Mucosa of stomach (tissue), 1 donor: ENCODE results near the gene MBD2.
"Not testable (repeated sequence)": the region's sequence is repeated elsewhere in the genome, so short reads cannot be mapped to it uniquely, and the experiment has no call there.

Source experiments
- H3K27me3 ChIP-seq: one replicate; pipeline ENCODE4 v1.7.0; 2013; ENCODE audit warnings: mild to moderate bottlenecking, low read length; ENCODE audit not compliant: control insufficient read depth, insufficient read depth
- H3K36me3 ChIP-seq: one replicate; pipeline ENCODE4 v1.7.0; 2013; ENCODE audit warnings: low read length; ENCODE audit not compliant: control insufficient read depth, insufficient read depth
- H3K4me1 ChIP-seq: one replicate; pipeline ENCODE4 v1.7.0; 2013; ENCODE audit warnings: mild to moderate bottlenecking, low read length; ENCODE audit not compliant: control insufficient read depth, insufficient read depth
- H3K4me3 ChIP-seq: one replicate; pipeline ENCODE4 v1.7.0; 2013; ENCODE audit warnings: low read length
- H3K9ac ChIP-seq: one replicate; pipeline ENCODE4 v1.7.0; 2013; ENCODE audit warnings: mild to moderate bottlenecking, low read length, moderate library complexity
- H3K9me3 ChIP-seq: one replicate; pipeline ENCODE4 v1.7.0; 2013; ENCODE audit warnings: mild to moderate bottlenecking, low read length, moderate library complexity; ENCODE audit not compliant: control insufficient read depth
- donor health status: Pancreatic carcinoma.

MBD2 gene

DNA sequence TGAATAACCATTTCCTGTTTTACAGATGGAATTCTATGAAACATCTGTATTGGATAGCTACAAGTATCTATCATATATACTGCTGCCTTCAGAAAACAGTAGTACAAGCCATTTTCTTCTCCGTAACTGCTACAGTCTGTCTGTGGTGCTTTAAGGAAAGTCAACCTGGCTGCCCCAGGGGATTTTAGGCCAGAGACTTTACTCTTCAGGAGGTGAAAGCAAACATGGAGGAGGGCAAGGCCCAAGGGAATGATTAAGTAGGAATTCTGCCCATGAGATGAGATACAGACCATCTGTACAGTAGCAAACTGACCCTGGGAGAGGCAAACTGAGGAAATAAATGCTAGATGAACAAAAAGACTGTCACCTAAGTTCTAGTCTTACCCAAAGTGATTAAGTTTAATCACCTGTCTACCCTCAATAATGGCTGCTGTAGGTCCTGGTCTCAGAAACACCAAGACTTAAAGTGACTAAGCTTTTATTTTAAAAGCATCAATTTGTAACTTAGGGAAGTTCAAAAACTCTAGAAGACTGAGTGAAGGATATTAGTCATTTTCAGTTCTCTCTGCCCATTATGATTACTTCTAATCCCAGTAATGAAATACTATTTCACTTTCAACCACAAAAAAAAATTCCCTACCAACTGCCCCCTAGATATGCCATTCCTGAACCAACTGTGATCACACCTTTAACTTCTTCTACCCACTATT lies 14.8 kb downstream of the MBD2 start:
- Histone ChIP-seq H3K27me3 (no peaks in the 10 kb centered on the region), H3K4me1 (peaks cover 4% of the 10 kb centered on the region), H3K4me3 (no peak overlapping the region), H3K36me3 (no peaks in the 10 kb centered on the region), H3K9me3 (no peaks in the 10 kb centered on the region), H3K9ac (no peak overlapping the region)

DNA sequence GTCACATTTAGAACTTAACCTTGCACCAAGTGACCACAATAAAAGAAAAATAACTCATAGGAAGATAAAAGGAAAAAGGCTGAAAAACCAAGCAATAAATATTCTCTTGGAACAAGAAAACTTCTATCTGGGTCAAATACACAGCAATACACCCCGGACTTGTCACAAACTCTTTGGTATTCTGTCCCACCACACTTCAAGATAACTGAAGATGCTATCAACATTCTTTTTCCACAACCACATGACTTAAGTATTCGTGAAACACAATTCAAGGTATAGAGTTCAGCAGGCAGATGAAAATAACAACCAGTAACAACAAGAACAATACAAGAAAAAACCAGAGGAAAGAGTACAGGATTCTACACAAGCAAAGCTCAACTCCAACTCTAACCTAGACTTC lies 18.0 kb downstream of the MBD2 start:
- H3K9me3 ChIP-seq, result no peaks in the 10 kb centered on the region
- no peak overlapping the region for H3K9ac ChIP-seq
- H3K36me3 ChIP-seq, result no peaks in the 10 kb centered on the region
- H3K4me1 ChIP-seq, result peaks cover 4% of the 10 kb centered on the region
- H3K4me3 ChIP-seq, result no peak overlapping the region
- no peaks in the 10 kb centered on the region for H3K27me3 ChIP-seq

DNA sequence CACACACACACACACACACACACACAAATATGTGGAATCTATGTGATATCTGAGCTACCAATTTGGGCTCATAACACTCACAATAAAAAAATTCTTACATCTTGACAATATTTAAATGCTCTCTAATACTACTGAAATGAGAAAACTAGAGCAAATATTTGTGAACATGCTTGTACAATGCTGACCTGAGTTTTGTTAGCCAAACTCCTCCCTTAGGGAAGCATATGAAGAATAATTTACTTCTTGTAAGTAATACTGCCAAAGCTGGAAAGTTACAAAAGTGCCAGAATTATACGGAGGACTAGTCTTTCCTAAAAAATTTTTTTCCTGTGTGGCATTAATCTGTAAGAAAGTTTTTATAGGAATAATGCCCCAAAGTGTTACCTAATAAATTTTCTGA lies 18.5 kb downstream of the MBD2 start:
- Histone ChIP-seq H3K9me3 (no peaks in the 10 kb centered on the region), H3K9ac (no peak overlapping the region), H3K36me3 (no peaks in the 10 kb centered on the region), H3K4me1 (peaks cover 4% of the 10 kb centered on the region), H3K4me3 (no peak overlapping the region), H3K27me3 (no peaks in the 10 kb centered on the region)

DNA sequence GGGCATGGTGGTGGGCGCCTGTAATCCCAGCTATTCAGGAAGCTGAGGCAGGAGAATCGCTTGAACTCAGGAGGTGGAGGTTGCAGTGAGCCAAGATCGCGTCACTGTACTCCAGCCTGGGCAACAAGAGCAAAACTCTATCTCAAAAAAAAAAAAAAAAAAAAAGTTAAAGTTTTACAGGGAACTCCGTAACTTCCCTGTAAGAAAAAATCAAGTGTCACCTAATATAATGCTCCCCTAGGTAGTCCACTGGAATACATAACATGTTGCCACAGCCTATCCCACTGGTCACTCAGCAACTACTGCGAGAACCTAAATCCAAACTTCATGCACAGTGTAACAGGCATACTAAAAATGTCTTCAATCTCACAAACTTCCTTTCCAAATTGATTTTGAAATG lies 19.0 kb downstream of the MBD2 start:
- H3K36me3 ChIP-seq, H3K27me3 ChIP-seq, H3K9ac ChIP-seq, H3K4me3 ChIP-seq, H3K4me1 ChIP-seq, H3K9me3 ChIP-seq: not testable (repeated sequence)

DNA sequence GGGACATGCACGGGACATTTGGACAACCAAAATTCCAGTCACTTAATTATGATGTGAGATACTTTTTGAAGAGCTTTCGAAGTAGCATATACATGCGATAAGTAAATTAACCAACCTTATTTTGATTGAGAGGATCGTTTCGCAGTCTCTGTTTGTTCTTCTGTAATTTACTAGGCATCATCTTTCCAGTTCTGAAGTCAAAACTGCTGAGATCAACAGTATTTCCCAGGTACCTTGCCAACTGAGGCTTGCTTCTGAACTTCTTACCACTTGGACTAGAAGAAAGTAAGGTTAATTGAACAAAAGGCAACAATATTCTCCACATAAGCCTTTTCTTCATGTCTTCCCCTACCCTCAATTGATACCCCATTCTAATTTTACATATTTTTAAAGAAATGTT lies 19.6 kb downstream of the MBD2 start:
- no peaks in the 10 kb centered on the region for H3K27me3 ChIP-seq
- peaks cover 4% of the 10 kb centered on the region for H3K4me1 ChIP-seq
- H3K4me3 ChIP-seq, result no peak overlapping the region
- H3K9me3 ChIP-seq, result no peaks in the 10 kb centered on the region
- no peaks in the 10 kb centered on the region for H3K36me3 ChIP-seq
- no peak overlapping the region for H3K9ac ChIP-seq

DNA sequence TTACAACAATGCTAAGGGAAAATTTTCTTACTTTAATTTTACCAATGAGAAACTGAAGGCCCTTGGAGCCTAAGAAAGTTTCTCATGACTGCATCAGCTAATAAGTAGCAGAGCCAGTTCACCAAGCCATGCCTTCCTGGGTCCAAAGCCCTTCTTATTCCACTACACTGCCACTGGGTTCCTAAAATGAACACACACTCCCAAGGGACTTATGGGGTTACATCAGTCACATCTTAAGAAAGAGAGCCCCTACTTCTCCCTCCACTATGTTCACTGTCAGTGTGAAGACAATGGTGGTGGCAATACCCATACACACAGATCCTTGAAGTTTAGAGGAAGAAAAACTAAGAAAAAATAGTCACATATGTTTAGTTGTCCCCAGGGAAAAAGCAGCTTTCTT lies 20.6 kb downstream of the MBD2 start:
- Histone ChIP-seq H3K9me3 (no peaks in the 10 kb centered on the region), H3K4me3 (no peak overlapping the region), H3K4me1 (no peaks in the 10 kb centered on the region), H3K9ac (no peak overlapping the region), H3K27me3 (no peaks in the 10 kb centered on the region), H3K36me3 (no peaks in the 10 kb centered on the region)

DNA sequence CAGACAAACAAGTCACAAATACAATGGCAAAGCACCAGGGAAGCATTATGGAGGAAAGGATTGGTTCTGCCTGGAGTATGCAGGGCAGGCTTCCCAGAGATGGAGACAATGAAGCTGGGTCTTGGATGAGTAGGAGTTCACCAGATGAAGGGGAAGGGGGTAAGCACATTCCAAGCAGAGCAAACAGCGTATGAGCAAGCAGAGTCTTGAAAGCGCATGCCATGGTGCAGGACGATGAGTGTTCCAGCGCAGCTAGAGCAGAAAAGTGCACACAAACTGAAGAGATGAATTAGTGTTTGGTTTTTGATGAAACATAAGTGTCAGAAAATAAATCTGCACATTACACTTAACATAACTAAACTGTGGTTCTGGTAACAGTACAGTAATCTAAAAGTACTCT lies 21.6 kb downstream of the MBD2 start:
- Histone ChIP-seq H3K4me3 (no peak overlapping the region), H3K4me1 (no peaks in the 10 kb centered on the region), H3K36me3 (no peaks in the 10 kb centered on the region), H3K27me3 (no peaks in the 10 kb centered on the region), H3K9me3 (no peaks in the 10 kb centered on the region), H3K9ac (no peak overlapping the region)

DNA sequence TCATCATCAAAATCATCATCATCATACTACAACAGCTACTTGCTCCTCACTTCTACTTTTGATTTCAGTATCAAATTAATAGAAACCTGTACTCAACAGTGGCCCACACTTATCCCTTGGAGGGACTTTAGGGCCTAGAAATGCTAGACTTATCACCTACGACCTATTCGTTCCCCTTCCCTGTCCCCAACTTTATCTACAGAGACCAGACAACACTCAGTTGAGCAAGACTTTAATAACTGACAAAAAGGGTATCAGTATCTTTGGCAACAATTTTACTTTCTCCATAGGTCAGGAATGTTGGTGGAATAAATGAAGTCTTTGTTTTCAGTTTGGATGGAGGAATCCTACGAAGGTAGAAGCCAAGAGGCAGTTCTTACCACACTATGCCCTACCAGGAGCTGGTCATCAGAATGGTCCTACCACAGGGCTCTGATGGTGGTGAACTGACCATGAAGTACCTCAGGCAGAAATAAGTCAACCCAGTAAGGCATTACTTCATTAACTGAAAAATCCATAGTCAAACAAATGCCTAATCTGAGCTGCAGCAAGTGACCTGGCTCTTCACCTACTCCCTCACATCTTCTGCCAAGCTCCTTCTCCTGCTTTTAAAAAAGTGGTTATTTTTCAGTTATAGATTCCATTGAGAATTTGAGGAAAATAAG lies 26.6 kb downstream of the MBD2 start:
- no peaks in the 10 kb centered on the region for H3K36me3 ChIP-seq
- no peaks in the 10 kb centered on the region for H3K4me1 ChIP-seq
- H3K9me3 ChIP-seq, result no peaks in the 10 kb centered on the region
- no peak overlapping the region for H3K4me3 ChIP-seq
- no peak overlapping the region for H3K9ac ChIP-seq
- no peaks in the 10 kb centered on the region for H3K27me3 ChIP-seq

DNA sequence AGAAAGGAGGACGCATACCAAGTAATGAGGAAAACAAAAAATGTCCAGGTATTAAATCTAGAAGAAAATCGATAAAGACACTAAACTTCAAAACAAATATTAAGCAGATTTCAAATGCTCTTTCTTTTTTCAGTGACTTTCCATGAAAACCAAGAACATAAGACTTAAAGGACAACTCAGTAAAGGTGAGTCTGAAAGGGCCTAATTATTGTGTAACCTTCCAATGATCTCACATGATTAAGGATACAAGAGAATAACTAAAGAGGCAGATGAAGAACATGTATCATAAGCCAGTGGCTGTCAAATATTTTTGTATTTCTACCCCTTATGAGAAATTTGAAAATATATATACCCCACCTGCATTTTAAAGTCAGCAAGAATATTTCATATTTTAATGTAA lies 30.7 kb downstream of the MBD2 start:
- Histone ChIP-seq H3K27me3 (no peaks in the 10 kb centered on the region), H3K9ac (no peak overlapping the region), H3K4me1 (no peaks in the 10 kb centered on the region), H3K36me3 (no peaks in the 10 kb centered on the region), H3K9me3 (no peaks in the 10 kb centered on the region), H3K4me3 (no peak overlapping the region)

DNA sequence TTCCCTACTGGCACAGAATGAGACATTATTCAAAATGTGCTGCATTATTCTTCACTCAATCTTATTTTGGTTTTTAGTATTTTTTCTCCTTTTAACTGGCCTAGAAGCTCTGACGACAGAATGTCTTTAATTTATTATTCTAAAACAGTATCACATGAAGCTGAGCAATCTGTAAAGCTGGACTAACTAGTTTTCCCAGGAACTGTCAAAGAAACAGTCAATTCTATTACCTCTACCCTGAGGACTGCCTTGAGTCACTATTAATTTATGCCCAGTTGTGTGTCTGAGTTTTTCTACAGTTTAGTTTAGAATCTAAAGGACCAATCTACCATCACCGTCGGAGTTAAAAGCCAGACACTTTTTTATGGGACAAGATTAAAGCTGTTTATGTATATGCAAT lies 31.6 kb downstream of the MBD2 start:
- H3K27me3 ChIP-seq, result no peaks in the 10 kb centered on the region
- no peaks in the 10 kb centered on the region for H3K36me3 ChIP-seq
- no peaks in the 10 kb centered on the region for H3K4me1 ChIP-seq
- H3K9ac ChIP-seq, result no peak overlapping the region
- H3K9me3 ChIP-seq, result no peaks in the 10 kb centered on the region
- H3K4me3 ChIP-seq, result no peak overlapping the region

DNA sequence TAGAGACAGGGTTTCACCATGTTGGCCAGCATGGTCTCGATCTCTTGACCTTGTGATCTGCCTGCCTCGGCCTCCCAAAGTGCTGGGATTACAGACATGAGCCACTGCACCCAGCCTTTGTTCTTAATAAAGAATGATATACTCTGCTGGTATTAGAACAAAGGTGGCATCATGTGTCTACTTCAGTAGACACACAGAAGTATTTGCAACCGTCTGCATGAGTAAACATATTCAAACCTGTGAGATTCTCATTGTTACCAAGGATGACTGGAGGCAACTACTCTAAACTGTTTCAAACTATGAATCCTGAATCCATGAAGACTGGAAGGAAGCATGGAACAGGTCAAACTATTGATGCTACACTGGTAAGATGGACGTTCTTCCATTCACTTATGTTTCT lies 32.1 kb downstream of the MBD2 start:
- no peaks in the 10 kb centered on the region for H3K9me3 ChIP-seq
- no peaks in the 10 kb centered on the region for H3K27me3 ChIP-seq
- peaks cover 3% of the 10 kb centered on the region for H3K4me1 ChIP-seq
- no peak overlapping the region for H3K9ac ChIP-seq
- H3K4me3 ChIP-seq, result no peak overlapping the region
- H3K36me3 ChIP-seq, result no peaks in the 10 kb centered on the region

DNA sequence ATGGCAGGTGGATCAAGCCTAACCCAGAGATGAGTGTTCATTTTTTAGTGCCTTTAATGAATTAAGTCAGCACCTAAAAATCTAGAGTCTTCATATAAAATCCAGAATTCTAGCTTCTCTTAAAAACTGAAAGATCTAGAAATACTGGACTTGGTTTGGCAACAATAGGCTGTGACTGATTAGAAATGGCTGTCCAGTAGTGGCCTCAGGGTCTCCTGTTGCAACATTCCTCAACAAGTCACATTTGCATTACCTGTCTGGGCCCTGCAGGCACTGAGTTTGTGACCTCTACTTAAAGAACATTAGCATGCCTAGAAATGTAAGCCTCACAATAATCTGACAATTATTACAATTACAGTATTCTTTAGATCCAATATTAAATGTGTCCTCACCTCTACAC lies 33.1 kb downstream of the MBD2 start:
- Histone ChIP-seq H3K36me3 (no peaks in the 10 kb centered on the region), H3K27me3 (no peaks in the 10 kb centered on the region), H3K9ac (no peak overlapping the region), H3K4me1 (peaks cover 5% of the 10 kb centered on the region), H3K9me3 (no peaks in the 10 kb centered on the region), H3K4me3 (no peak overlapping the region)

DNA sequence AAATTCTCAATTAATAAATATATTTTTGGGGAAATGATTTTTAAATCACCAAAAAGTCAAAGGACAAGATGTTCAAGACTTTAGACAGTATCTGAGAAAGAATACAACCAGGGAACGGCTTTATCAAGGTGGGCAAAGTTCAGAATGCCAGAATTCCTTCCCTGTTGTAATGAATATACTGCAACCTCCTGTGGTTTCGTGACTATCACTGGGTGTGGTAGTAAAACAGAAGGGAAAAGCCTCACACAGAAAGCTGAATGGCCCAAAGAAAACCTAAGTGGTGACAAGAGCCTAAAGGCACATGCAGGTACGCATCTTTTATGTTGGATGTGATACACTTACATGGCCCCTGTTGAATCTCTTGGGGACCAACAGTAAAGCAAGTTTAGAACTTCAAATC lies 37.1 kb downstream of the MBD2 start:
- H3K9me3 ChIP-seq, result no peaks in the 10 kb centered on the region
- H3K36me3 ChIP-seq, result no peaks in the 10 kb centered on the region
- H3K4me1 ChIP-seq, result peaks cover 5% of the 10 kb centered on the region

More for the DNA sequence above, 37.1 kb downstream of the MBD2 start:
- H3K27me3 ChIP-seq, result no peaks in the 10 kb centered on the region
- H3K9ac ChIP-seq, result no peak overlapping the region
- no peak overlapping the region for H3K4me3 ChIP-seq
